MG63 (cell line): ENCODE data around the gene TMEM171. TPM values are rescaled to one million over a fixed set of nuclear protein-coding genes. Genes with fewer than 3 reads are reported as not detected.
A peak's percentile ranks its signal among the peaks of the same experiment; 100 is the strongest.

Experiments used
- DNase-seq: peaks from one replicate; pipeline ENCODE4 v3.0.0-alpha.2; 2020
- H3K27me3 ChIP-seq: fragments of 250-450 bp; sonication (Bioruptor Pico); 2 replicates; pipeline ENCODE4 v1.5.1; 2020; ENCODE audit warnings: mild to moderate bottlenecking, moderate library complexity
- H3K36me3 ChIP-seq: fragments of 250-450 bp; sonication (Bioruptor Pico); 2 replicates; pipeline ENCODE4 v1.5.1; 2020; ENCODE audit warnings: mild to moderate bottlenecking, moderate library complexity
- H3K4me3 ChIP-seq: fragments of 250-450 bp; sonication (Bioruptor Pico); 2 replicates; pipeline ENCODE4 v1.5.1; 2020; ENCODE audit warnings: mild to moderate bottlenecking, moderate library complexity
- H3K9me3 ChIP-seq: fragments of 250-450 bp; sonication (Bioruptor Pico); 2 replicates; pipeline ENCODE4 v1.5.1; 2020; ENCODE audit warnings: mild to moderate bottlenecking, moderate library complexity
- total RNA-seq: library from RNA; depleted of rRNA; stranded (reverse); fragments of >200 nt; shearing (Covaris generic); gene quantifications from 2 replicates; pipeline ENCODE4 v1.2.3, GENCODE V29; 2014; ENCODE audit warnings: low replicate concordance; rRNA removed

Gene TMEM171
- 0.96 and 4.3 TPM in 2 replicates for total RNA-seq

- DNase-seq: peak; percentile 71
- Histone ChIP-seq H3K4me3 (peak within 1 kb of the TSS; percentile 52), H3K36me3 (0 out of 2 replicates have a peak, but pooled peaks cover 6% of the 10 kb centered on the region), H3K27me3 (no peaks in the 10 kb centered on the region), H3K9me3 (no peaks in the 10 kb centered on the region)
Measured at GRCh38 chr5:73120222-73121118, at the start of gene TMEM171. TMEM171 (plus strand) TSS chr5:73120575; CDS start chr5:73123374, 2,799 bp downstream.

GRCh38 chr5:73081093-73081492 lies 39.3 kb upstream of the TMEM171 start:
- Histone ChIP-seq H3K9me3 (no peaks in the 10 kb centered on the region), H3K36me3 (no peaks in the 10 kb centered on the region), H3K4me3 (no peak overlapping the region), H3K27me3 (no peaks in the 10 kb centered on the region)
- no peak for DNase-seq

GRCh38 chr5:73088026-73088425 lies 32.3 kb upstream of the TMEM171 start:
- Histone ChIP-seq H3K9me3 (no peaks in the 10 kb centered on the region), H3K36me3 (no peaks in the 10 kb centered on the region), H3K27me3 (no peaks in the 10 kb centered on the region), H3K4me3 (no peak overlapping the region)
- DNase-seq: no peak

GRCh38 chr5:73093943-73094342 lies 26.4 kb upstream of the TMEM171 start:
- no peaks in the 10 kb centered on the region for H3K9me3 ChIP-seq
- no peaks in the 10 kb centered on the region for H3K36me3 ChIP-seq
- H3K4me3 ChIP-seq: no peak overlapping the region
- no peaks in the 10 kb centered on the region for H3K27me3 ChIP-seq
- DNase-seq: peak; percentile 75

GRCh38 chr5:73094415-73094814 lies 26.0 kb upstream of the TMEM171 start:
- no peaks in the 10 kb centered on the region for H3K36me3 ChIP-seq
- no peak for DNase-seq
- H3K9me3 ChIP-seq: no peaks in the 10 kb centered on the region
- no peaks in the 10 kb centered on the region for H3K27me3 ChIP-seq
- no peak overlapping the region for H3K4me3 ChIP-seq

GRCh38 chr5:73095564-73096238 lies 24.7 kb upstream of the TMEM171 start:
- DNase-seq: no peak
- Histone ChIP-seq H3K36me3 (no peaks in the 10 kb centered on the region), H3K27me3 (no peaks in the 10 kb centered on the region), H3K4me3 (no peak overlapping the region), H3K9me3 (no peaks in the 10 kb centered on the region)

GRCh38 chr5:73096239-73096575 lies 24.2 kb upstream of the TMEM171 start:
- Histone ChIP-seq H3K27me3 (no peaks in the 10 kb centered on the region), H3K36me3 (no peaks in the 10 kb centered on the region), H3K9me3 (no peaks in the 10 kb centered on the region), H3K4me3 (no peak overlapping the region)
- no peak for DNase-seq

GRCh38 chr5:73097740-73098139 lies 22.6 kb upstream of the TMEM171 start:
- H3K4me3 ChIP-seq: no peak overlapping the region
- no peak for DNase-seq
- H3K9me3 ChIP-seq: no peaks in the 10 kb centered on the region
- no peaks in the 10 kb centered on the region for H3K36me3 ChIP-seq
- H3K27me3 ChIP-seq: no peaks in the 10 kb centered on the region

GRCh38 chr5:73100109-73100508 lies 20.3 kb upstream of the TMEM171 start:
- H3K9me3 ChIP-seq: no peaks in the 10 kb centered on the region
- H3K27me3 ChIP-seq: no peaks in the 10 kb centered on the region
- H3K4me3 ChIP-seq: no peak overlapping the region
- no peak for DNase-seq
- H3K36me3 ChIP-seq: no peaks in the 10 kb centered on the region

GRCh38 chr5:73103870-73104299 lies 16.5 kb upstream of the TMEM171 start:
- H3K27me3 ChIP-seq: no peaks in the 10 kb centered on the region
- DNase-seq: no peak
- no peaks in the 10 kb centered on the region for H3K36me3 ChIP-seq
- H3K9me3 ChIP-seq: peaks cover 5% of the 10 kb centered on the region
- no peak overlapping the region for H3K4me3 ChIP-seq

- Histone ChIP-seq H3K9me3 (peaks cover 5% of the 10 kb centered on the region), H3K27me3 (no peaks in the 10 kb centered on the region), H3K4me3 (no peak overlapping the region), H3K36me3 (no peaks in the 10 kb centered on the region)
- no peak for DNase-seq
Measured at GRCh38 chr5:73104326-73104725, 16.0 kb upstream of the TMEM171 start.

GRCh38 chr5:73106335-73106734 lies 14.0 kb upstream of the TMEM171 start:
- no peak for DNase-seq
- Histone ChIP-seq H3K4me3 (no peak overlapping the region), H3K9me3 (peaks cover 5% of the 10 kb centered on the region), H3K36me3 (no peaks in the 10 kb centered on the region), H3K27me3 (no peaks in the 10 kb centered on the region)

GRCh38 chr5:73110190-73110589 lies 10.2 kb upstream of the TMEM171 start:
- no peak overlapping the region for H3K4me3 ChIP-seq
- no peaks in the 10 kb centered on the region for H3K36me3 ChIP-seq
- H3K27me3 ChIP-seq: no peaks in the 10 kb centered on the region
- peaks cover 7% of the 10 kb centered on the region for H3K9me3 ChIP-seq
- DNase-seq: no peak

- H3K27me3 ChIP-seq: no peaks in the 10 kb centered on the region
- DNase-seq: no peak
- no peaks in the 10 kb centered on the region for H3K36me3 ChIP-seq
- no peak overlapping the region for H3K4me3 ChIP-seq
- peaks cover 7% of the 10 kb centered on the region for H3K9me3 ChIP-seq
Measured at GRCh38 chr5:73111536-73111935, 8.8 kb upstream of the TMEM171 start.

- H3K36me3 ChIP-seq: no peaks in the 10 kb centered on the region
- peaks cover 7% of the 10 kb centered on the region for H3K9me3 ChIP-seq
- DNase-seq: no peak
- no peaks in the 10 kb centered on the region for H3K27me3 ChIP-seq
- H3K4me3 ChIP-seq: no peak overlapping the region
Measured at GRCh38 chr5:73112359-73112758, 8.0 kb upstream of the TMEM171 start.

GRCh38 chr5:73114044-73114688 lies 6.2 kb upstream of the TMEM171 start:
- no peaks in the 10 kb centered on the region for H3K36me3 ChIP-seq
- no peak for DNase-seq
- no peaks in the 10 kb centered on the region for H3K27me3 ChIP-seq
- H3K9me3 ChIP-seq: peaks cover 2% of the 10 kb centered on the region; the same call in 1 of the 2 replicates
- no peak overlapping the region for H3K4me3 ChIP-seq

GRCh38 chr5:73115399-73116051 lies 4.8 kb upstream of the TMEM171 start:
- no peak overlapping the region for H3K4me3 ChIP-seq
- H3K27me3 ChIP-seq: no peaks in the 10 kb centered on the region
- H3K36me3 ChIP-seq: no peaks in the 10 kb centered on the region
- peaks cover 2% of the 10 kb centered on the region; the same call in 1 of the 2 replicates for H3K9me3 ChIP-seq
- peak; percentile 76 for DNase-seq
